Neural crest cell (in vitro differentiated cells): ENCODE data around the gene OR11H6. TPM values are rescaled to one million over a fixed set of nuclear protein-coding genes. Genes with fewer than 3 reads are reported as not detected.
"Not testable (repeated sequence)": the region's sequence is repeated elsewhere in the genome, so short reads cannot be mapped to it uniquely, and the experiment has no call there.

ENCODE experiments used
- DNase-seq: peaks from one replicate; pipeline ENCODE4 v3.0.0; 2021; ENCODE audit warnings: low read depth, mixed read lengths, low spot score
- H3K27ac Mint-ChIP-seq: one replicate; pipeline ENCODE4 v1.8.0; 2021; ENCODE audit warnings: mild to moderate bottlenecking, mixed read lengths; ENCODE audit not compliant: unreplicated experiment
- H3K27me3 Mint-ChIP-seq: 2 replicates; pipeline ENCODE4 v1.8.0; 2021; ENCODE audit warnings: low read depth, mild to moderate bottlenecking, mixed read lengths
- H3K36me3 Mint-ChIP-seq: 2 replicates; pipeline ENCODE4 v1.8.0; 2021; ENCODE audit warnings: low read depth, mild to moderate bottlenecking, mixed read lengths
- H3K4me1 Mint-ChIP-seq: 2 replicates; pipeline ENCODE4 v1.8.0; 2021; ENCODE audit warnings: mixed read lengths
- H3K4me3 Mint-ChIP-seq: one replicate; pipeline ENCODE4 v1.8.0; 2021; ENCODE audit warnings: mild to moderate bottlenecking, mixed read lengths
- H3K9me3 Mint-ChIP-seq: 2 replicates; pipeline ENCODE4 v1.8.0; 2021; ENCODE audit warnings: mixed read lengths
- CTCF ChIP-seq: fragments of 200-600 bp; sonication (generic); conservative IDR thresholded peaks from 2 replicates; pipeline ENCODE4 v1.5.0; 2021; ENCODE audit warnings: antibody characterized with exemption, mild to moderate bottlenecking
- total RNA-seq: library from RNA; stranded (reverse); gene quantifications from 2 replicates; pipeline ENCODE4 v1.2.1, GENCODE V29; 2021

Gene OR11H6
- total RNA-seq, 1 donor from 2014 or later = not detected

GRCh38 chr14:20180486-20180885, 43.0 kb upstream of the OR11H6 start:
- no peak overlapping the region for H3K27ac Mint-ChIP-seq
- H3K27me3 Mint-ChIP-seq = no peaks in the 10 kb centered on the region
- no peaks in the 10 kb centered on the region for H3K4me1 Mint-ChIP-seq
- H3K36me3 Mint-ChIP-seq = peaks cover 4% of the 10 kb centered on the region
- peaks cover 22% of the 10 kb centered on the region for H3K9me3 Mint-ChIP-seq
- TF ChIP-seq CTCF = no peak
- no peak for DNase-seq
- H3K4me3 Mint-ChIP-seq = no peak overlapping the region

GRCh38 chr14:20184181-20184580, 39.3 kb upstream of the OR11H6 start:
- no peaks in the 10 kb centered on the region for H3K4me1 Mint-ChIP-seq
- peaks cover 4% of the 10 kb centered on the region for H3K36me3 Mint-ChIP-seq
- no peak overlapping the region for H3K4me3 Mint-ChIP-seq
- TF ChIP-seq CTCF = no peak
- peaks cover 22% of the 10 kb centered on the region for H3K9me3 Mint-ChIP-seq
- no peaks in the 10 kb centered on the region for H3K27me3 Mint-ChIP-seq
- no peak for DNase-seq
- H3K27ac Mint-ChIP-seq = no peak overlapping the region

- no peak for TF ChIP-seq CTCF
- peaks cover 23% of the 10 kb centered on the region for H3K9me3 Mint-ChIP-seq
- H3K27ac Mint-ChIP-seq = no peak within 1 kb of the TSS
- DNase-seq = no peak
- no peaks in the 10 kb centered on the region for H3K4me1 Mint-ChIP-seq
- peaks cover 7% of the 10 kb centered on the region for H3K36me3 Mint-ChIP-seq
- H3K27me3 Mint-ChIP-seq = no peaks in the 10 kb centered on the region
- no peak within 1 kb of the TSS for H3K4me3 Mint-ChIP-seq
These were observed 32.9 kb upstream of the OR11H6 start, which contains the start of gene OR11G2 for GRCh38 chr14:20190596-20190995. TSS of gene OR11G2 (plus strand) at chr14:20190896. CDS start at chr14:20197438, 6,542 bp downstream.

GRCh38 chr14:20191396-20191795, 32.1 kb upstream of the OR11H6 start:
- peaks cover 23% of the 10 kb centered on the region for H3K9me3 Mint-ChIP-seq
- DNase-seq = no peak
- peaks cover 7% of the 10 kb centered on the region for H3K36me3 Mint-ChIP-seq
- no peaks in the 10 kb centered on the region for H3K27me3 Mint-ChIP-seq
- H3K27ac Mint-ChIP-seq = no peak overlapping the region
- no peak for TF ChIP-seq CTCF
- H3K4me3 Mint-ChIP-seq = no peak overlapping the region
- H3K4me1 Mint-ChIP-seq = no peaks in the 10 kb centered on the region

- Mint-ChIP-seq H3K27ac (no peak overlapping the region), H3K36me3 (peaks cover 7% of the 10 kb centered on the region), H3K9me3 (peaks cover 27% of the 10 kb centered on the region), H3K4me1 (no peaks in the 10 kb centered on the region), H3K27me3 (no peaks in the 10 kb centered on the region), H3K4me3 (no peak overlapping the region)
- DNase-seq = no peak
- no peak for TF ChIP-seq CTCF
These were observed 29.4 kb upstream of the OR11H6 start for GRCh38 chr14:20194101-20194500.

- H3K4me3 Mint-ChIP-seq, H3K27me3 Mint-ChIP-seq, H3K36me3 Mint-ChIP-seq, H3K4me1 Mint-ChIP-seq, DNase-seq, H3K27ac Mint-ChIP-seq: not testable (repeated sequence)
- peaks cover 26% of the 10 kb centered on the region for H3K9me3 Mint-ChIP-seq
These were observed 28.3 kb upstream of the OR11H6 start for GRCh38 chr14:20195170-20195569.
